HepG2 (cell line): ENCODE data around the gene CADM2. TPM values are rescaled to one million over a fixed set of nuclear protein-coding genes. Genes with fewer than 3 reads are reported as not detected.

Experiments used
- ATAC-seq: fragments of 200-7000 bp; cut with Tn5 transposase; 3 replicates; pipeline ENCODE4 v1.9.1; 2020; ENCODE audit warnings: mild to moderate bottlenecking, moderate library complexity
- BruUV-seq: library from RNA; stranded (reverse); fragments of 400-500 nt; replicated peaks from 2 replicates; lab custom pipeline; 2021; lab: Mats Ljungman, UMichigan
- CTCF ChIA-PET: fragments of 300-600 bp; formaldehyde crosslinking; extraction: SDS; loops from one replicate; lab custom pipeline; 2021; ENCODE audit warnings: low total read pairs, inconsistent platforms, low intra/inter-chr PET ratio; lab: Yijun Ruan, JAX
- POLR2A ChIA-PET: fragments of 350-600 bp; sonication (Branson Sonifier 250); formaldehyde crosslinking; loops from one replicate; lab custom pipeline; 2020; ENCODE audit warnings: antibody characterized with exemption, inconsistent platforms; lab: Yijun Ruan, JAX
- DNase-seq: peaks from one replicate; pipeline ENCODE4 v3.0.0-alpha.2; 2015; ENCODE audit warnings: low spot score
- FAIRE-seq: peaks from 3 replicates; lab custom pipeline; 2011; peaks lifted over from hg19 to GRCh38; lab: Jason Lieb, UNC
- H2AFZ ChIP-seq: one replicate; pipeline ENCODE4 v1.6.1; 2011; ENCODE audit warnings: low read length, inconsistent platforms
- H3K27ac ChIP-seq: fragments of 300-600 bp; 3 replicates; pipeline ENCODE4 v1.8.0; 2011; ENCODE audit warnings: mixed run types, mild to moderate bottlenecking, mixed read lengths, low read length, inconsistent platforms; ENCODE audit not compliant: insufficient read depth; ENCODE audit errors: extremely low read length
- H3K27me3 ChIP-seq, 2 experiments: fragments of 200-600 bp in 1 of 2; 2 replicates in 1 of 2; 3 replicates in 1 of 2; pipeline versions ENCODE4 v1.6.0 to v1.8.0; 2011; ENCODE audit warnings: low read length in 2 of 2, mild to moderate bottlenecking in 2 of 2, moderate library complexity in 2 of 2, inconsistent platforms in 1 of 2; ENCODE audit not compliant: insufficient read depth in 2 of 2, control insufficient read depth in 1 of 2
- H3K36me3 ChIP-seq, 2 experiments: fragments of 200-600 bp in 1 of 2; replicated peaks in 1 of 2; 2 replicates in 1 of 2; 3 replicates in 1 of 2; pipeline versions ENCODE4 v1.5.1 to v1.8.0; 2011; ENCODE audit warnings: low read length in 2 of 2, inconsistent platforms in 1 of 2; ENCODE audit not compliant: insufficient read depth in 2 of 2, control insufficient read depth in 1 of 2
- H3K4me1 ChIP-seq: 2 replicates; pipeline ENCODE4 v1.5.1; 2012; ENCODE audit warnings: low read length, inconsistent platforms; ENCODE audit not compliant: insufficient read depth
- H3K4me2 ChIP-seq: 2 replicates; pipeline ENCODE4 v1.6.0; 2011; ENCODE audit warnings: low read depth, low read length, inconsistent platforms
- H3K4me3 ChIP-seq, 3 experiments: fragments of 200-600 bp in 1 of 3; sonication (generic), shearing (Covaris generic) in 1 of 3; replicated peaks in 1 of 3; 2 replicates each; pipeline ENCODE4 v1.5.1; 2011 to 2016; ENCODE audit warnings: low read length in 3 of 3, inconsistent platforms in 2 of 3, low read depth in 2 of 3, mild to moderate bottlenecking in 2 of 3, control low read depth in 1 of 3, mixed read lengths in 1 of 3; ENCODE audit not compliant: insufficient read depth in 1 of 3
- H3K79me2 ChIP-seq: one replicate; pipeline ENCODE4 v1.6.1; 2011; ENCODE audit warnings: low read length, inconsistent platforms; ENCODE audit not compliant: insufficient read depth
- H3K9ac ChIP-seq: 2 replicates; pipeline ENCODE4 v1.6.0; 2011; ENCODE audit warnings: mild to moderate bottlenecking, low read depth, low read length, inconsistent platforms; ENCODE audit not compliant: insufficient read depth
- H3K9me3 ChIP-seq: 2 replicates; pipeline ENCODE4 v1.5.1; 2012; ENCODE audit warnings: mild to moderate bottlenecking, low read length
- H4K20me1 ChIP-seq: 2 replicates; pipeline ENCODE4 v1.6.0; 2011; ENCODE audit warnings: inconsistent platforms, mild to moderate bottlenecking, low read length, moderate library complexity; ENCODE audit not compliant: insufficient read depth
- AFF4 ChIP-seq: sonication (generic); formaldehyde crosslinking; IDR thresholded peaks from 2 replicates; pipeline ENCODE4 v1.4.0; 2020; ENCODE audit warnings: missing genetic modification reagents
- BCLAF1 ChIP-seq: fragments of 450-650 bp; IDR thresholded peaks from 2 replicates; pipeline ENCODE4 v1.6.1; 2017; ENCODE audit warnings: mild to moderate bottlenecking
- CBX5 ChIP-seq: sonication (generic); formaldehyde crosslinking; IDR thresholded peaks from 2 replicates; pipeline ENCODE4 v1.4.0; 2020; ENCODE audit warnings: missing genetic modification reagents, borderline replicate concordance
- FOXO4 ChIP-seq: sonication (generic); formaldehyde crosslinking; conservative IDR thresholded peaks from 2 replicates; pipeline ENCODE4 v1.8.1; 2023; ENCODE audit warnings: missing genetic modification reagents
- IRF1 ChIP-seq: sonication (generic); formaldehyde crosslinking; IDR thresholded peaks from 2 replicates; pipeline ENCODE4 v1.4.0; 2020; ENCODE audit warnings: low read depth, mild to moderate bottlenecking, missing genetic modification reagents
- MAFF ChIP-seq: IDR thresholded peaks from 2 replicates; pipeline ENCODE4 v1.6.1; 2011; ENCODE audit warnings: low read depth, low read length, improper control_type of control experiment
- PHF5A ChIP-seq: IDR thresholded peaks from one replicate; pipeline ENCODE4 v1.6.1; 2018; ENCODE audit warnings: low read depth, missing genetic modification reagents; ENCODE audit not compliant: unreplicated experiment
- ZBTB26 ChIP-seq: IDR thresholded peaks from 2 replicates; pipeline ENCODE4 v1.6.1; 2016; ENCODE audit warnings: missing compliant biosample characterization, missing genetic modification reagents, borderline replicate concordance
- ZIK1 ChIP-seq: sonication (generic); formaldehyde crosslinking; IDR thresholded peaks from 2 replicates; pipeline ENCODE4 v1.5.0; 2020; ENCODE audit warnings: mild to moderate bottlenecking, low read depth, missing genetic modification reagents, borderline replicate concordance
- ZNF513 ChIP-seq: sonication (generic); formaldehyde crosslinking; conservative IDR thresholded peaks from 2 replicates; pipeline ENCODE4 v1.5.0; 2020; ENCODE audit warnings: missing genetic modification reagents
- ZNF674 ChIP-seq: sonication (generic); formaldehyde crosslinking; IDR thresholded peaks from 2 replicates; pipeline ENCODE4 v1.5.0; 2020; ENCODE audit warnings: low read depth, mild to moderate bottlenecking, missing genetic modification reagents
- ZNF724P ChIP-seq: sonication (generic); formaldehyde crosslinking; IDR thresholded peaks from 2 replicates; pipeline ENCODE4 v1.8.0; 2022; ENCODE audit warnings: missing genetic modification reagents, borderline replicate concordance
- WGBS: methylation state at CpG from one replicate; pipeline ENCODE4 v1.1.6; 2017; ENCODE audit warnings: low lambda C conversion rate; 5-methylcytosine and 5-hydroxymethylcytosine counted together
- in situ Hi-C: cut with HindIII; loops from 2 replicates; pipeline ENCODE4 v1.10.0; 2017; ENCODE audit warnings: low pct_unique_long_range_greater_than_20kb; ENCODE audit not compliant: extremely low pct_ligation_motif_present
- intact Hi-C: fragments of 100-400 bp; cut with micrococcal nuclease; formaldehyde crosslinking; loops from one replicate; pipeline ENCODE4 v1.10.0; 2022; ENCODE audit not compliant: unreplicated experiment
- polyA plus RNA-seq, 8 experiments: library from polyadenylated mRNA; depleted of rRNA in 3 of 8; stranded (reverse) in 7 of 8; unstranded in 1 of 8; fragments of >200 nt; fragmentation: Illumina TruSeq in 4 of 8; extraction: Trizol in 4 of 8; gene quantifications; 2 replicates each; pipeline versions ENCODE4 v1.2.1 to v1.2.3, GENCODE V29; 2011 to 2016; ENCODE audit warnings: low read depth in 4 of 8, missing spikeins in 1 of 8, mixed read lengths in 1 of 8; ENCODE audit not compliant: insufficient read depth in 1 of 8
- total RNA-seq, 5 experiments: library from RNA; depleted of rRNA; stranded (reverse); fragments of >200 nt; fragmentation: Illumina TruSeq; extraction: Trizol; gene quantifications; 2 replicates each; pipeline ENCODE4 v1.2.3, GENCODE V29; 2016; ENCODE audit warnings: low read depth in 1 of 5

CADM2 gene
- total and polyA plus RNA-seq, 2 of the 13 experiments (the other 11 are each of a cell fraction or from before 2014, with no cell fraction given): not detected

- no TSS peak for BruUV-seq
- CTCF ChIA-PET: no interaction called here
- in situ Hi-C loops: no loop called here
- TF ChIP-seq IRF1 (CRISPR knock-in tag) (no peak), CBX5 (no peak), MAFF (no peak), ZNF724P (CRISPR knock-in tag) (no peak), ZNF674 (CRISPR knock-in tag) (no peak), BCLAF1 (no peak), AFF4 (CRISPR knock-in tag) (no peak), ZIK1 (CRISPR knock-in tag) (no peak), ZBTB26 (CRISPR knock-in tag) (no peak), PHF5A (no peak), ZNF513 (CRISPR knock-in tag) (no peak), FOXO4 (CRISPR knock-in tag) (no peak)
Observed at GRCh38 chr3:85781806-85782205, 823.0 kb downstream of the CADM2 start.

More at GRCh38 chr3:85781806-85782205, 823.0 kb downstream of the CADM2 start:
- intact Hi-C loops: no loop called here
- Histone ChIP-seq H3K36me3 (no peaks in the 10 kb centered on the region), H3K79me2 (no peaks in the 10 kb centered on the region), H3K4me3 (no peak overlapping the region), H3K4me2 (no peak overlapping the region), H4K20me1 (no peaks in the 10 kb centered on the region), H3K4me1 (no peaks in the 10 kb centered on the region), H3K27me3 (no peaks in the 10 kb centered on the region), H3K27ac (no peak overlapping the region), H3K9me3 (no peaks in the 10 kb centered on the region), H2AFZ (no peak overlapping the region), H3K9ac (no peak overlapping the region)
- no peak for ATAC-seq
- DNase-seq: no peak
- FAIRE-seq: no peak
- POLR2A ChIA-PET: no interaction called here
- WGBS: 0% methylated on average over 1 of the region's 1 CpG
